UCSD-AML1 (cell line): Measurements from ENCODE around the gene LCN12.

Experiments
- DNase-seq: peaks from one replicate; lab custom pipeline; 2025; ENCODE audit not compliant: unreplicated experiment; lab: John Stamatoyannopoulos, UW

Gene LCN12

GRCh38 chr9:136957461-136957860 is 5.4 kb downstream of the LCN12 start:
- DNase-seq: no peak

GRCh38 chr9:136957901-136958300 is 5.8 kb downstream of the LCN12 start:
- DNase-seq: no peak

- no peak for DNase-seq
Observed at GRCh38 chr9:136958473-136958872, 6.4 kb downstream of the LCN12 start.

GRCh38 chr9:136958898-136959850 is 7.1 kb downstream of the LCN12 start:
- no peak for DNase-seq

- no peak for DNase-seq
Observed at GRCh38 chr9:136960212-136960937, 8.3 kb downstream of the LCN12 start.

GRCh38 chr9:136960938-136961275 is 8.8 kb downstream of the LCN12 start:
- no peak for DNase-seq

GRCh38 chr9:136961279-136962065 is 9.4 kb downstream of the LCN12 start:
- no peak for DNase-seq

- DNase-seq: no peak
Observed at GRCh38 chr9:136962163-136962562, 10.1 kb downstream of the LCN12 start.

GRCh38 chr9:136962701-136963248 is 10.7 kb downstream of the LCN12 start:
- no peak for DNase-seq

- DNase-seq: no peak
Observed at GRCh38 chr9:136963341-136963740, 11.3 kb downstream of the LCN12 start.

- no peak for DNase-seq
Observed at GRCh38 chr9:136963751-136964150, 11.7 kb downstream of the LCN12 start.

GRCh38 chr9:136964171-136964689 is 12.2 kb downstream of the LCN12 start:
- DNase-seq: no peak

- no peak for DNase-seq
Observed at GRCh38 chr9:136964833-136965422, 12.9 kb downstream of the LCN12 start.

GRCh38 chr9:136965771-136966484 is 13.9 kb downstream of the LCN12 start:
- DNase-seq: no peak

GRCh38 chr9:136968333-136969127 is 16.5 kb downstream of the LCN12 start:
- no peak for DNase-seq

- no peak for DNase-seq
Observed at GRCh38 chr9:136969150-136969549, 17.1 kb downstream of the LCN12 start.

- DNase-seq: no peak
Observed at GRCh38 chr9:136969774-136970173, 17.7 kb downstream of the LCN12 start.

- DNase-seq: no peak
Observed at GRCh38 chr9:136970361-136970760, 18.3 kb downstream of the LCN12 start.

GRCh38 chr9:136971746-136972145 is 19.7 kb downstream of the LCN12 start:
- DNase-seq: no peak
